Activated naive CD8-positive, alpha-beta T cell treated with anti-CD3 and anti-CD28 coated beads, Interleukin-2, amount 10 ng/mL, durations not matched to agents 7 days and 5 days (primary cell): ENCODE measurements around the gene ZFP64. TPM values are rescaled to one million over a fixed set of nuclear protein-coding genes. Genes with fewer than 3 reads are reported as not detected.
"Not testable (repeated sequence)": the region's sequence is repeated elsewhere in the genome, so short reads cannot be mapped to it uniquely, and the experiment has no call there.

Experiments used
- ATAC-seq: fragments of 150-1000 bp; cut with Tn5 transposase; one replicate; pipeline ENCODE4 v1.10.0; 2021; ENCODE audit warnings: low read depth, moderate library complexity
- POLR2A ChIA-PET: fragments of 350-600 bp; sonication (Branson Sonifier 250); formaldehyde crosslinking; loops from one replicate; lab custom pipeline; 2021; ENCODE audit warnings: antibody characterized with exemption; lab: Charles Lee
- DNase-seq: peaks from one replicate; pipeline ENCODE4 v3.0.0; 2021
- H3K27ac Mint-ChIP-seq: one replicate; pipeline ENCODE4 v1.8.0; 2022; ENCODE audit warnings: mild to moderate bottlenecking, mixed read lengths
- H3K27me3 Mint-ChIP-seq: one replicate; pipeline ENCODE4 v1.8.0; 2022; ENCODE audit warnings: mild to moderate bottlenecking, moderate library complexity, mixed read lengths
- H3K36me3 Mint-ChIP-seq: one replicate; pipeline ENCODE4 v1.8.0; 2021; ENCODE audit warnings: mild to moderate bottlenecking, mixed read lengths
- H3K4me1 Mint-ChIP-seq: one replicate; pipeline ENCODE4 v1.8.0; 2021; ENCODE audit warnings: mixed read lengths
- H3K4me3 Mint-ChIP-seq: one replicate; pipeline ENCODE4 v1.8.0; 2022; ENCODE audit warnings: mild to moderate bottlenecking, moderate library complexity, mixed read lengths
- H3K9me3 Mint-ChIP-seq: one replicate; pipeline ENCODE4 v1.8.0; 2021; ENCODE audit warnings: mixed read lengths
- total RNA-seq, 2 experiments: library from RNA; stranded (reverse); gene quantifications; one replicate each; pipeline ENCODE4 v1.2.3, GENCODE V29; 2021

ZFP64 gene
- total RNA-seq, 2 experiments from 2014 or later: 12.2 to 13.7 TPM

DNA sequence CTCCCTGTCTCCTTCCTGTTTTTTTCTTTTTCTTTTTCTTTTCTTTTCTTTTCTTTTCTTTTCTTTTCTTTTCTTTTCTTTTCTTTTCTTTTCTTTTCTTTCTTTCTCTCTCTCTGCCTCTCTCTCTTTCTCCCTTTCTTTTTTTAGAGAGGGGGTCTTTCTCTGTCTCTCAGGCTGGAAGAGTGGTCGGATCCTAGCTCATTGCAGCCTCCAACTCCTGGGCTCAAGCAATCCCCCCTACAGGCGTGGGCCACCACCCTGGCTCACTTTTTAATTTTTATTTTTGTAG is 1.1 kb upstream of the ZFP64 start:
- H3K27me3 Mint-ChIP-seq, ATAC-seq, H3K36me3 Mint-ChIP-seq, H3K9me3 Mint-ChIP-seq, DNase-seq: not testable (repeated sequence)
- Mint-ChIP-seq H3K27ac (peak overlapping the region; percentile 91), H3K4me3 (peak overlapping the region; percentile 94), H3K4me1 (peaks cover 12% of the 10 kb centered on the region)
- POLR2A ChIA-PET: interaction anchor here (1.5 to 1.7 kb wide), 2 partner anchors 13 to 21 kb away, joined by 5 read pairs; no protein-coding TSS in a partner anchor

DNA sequence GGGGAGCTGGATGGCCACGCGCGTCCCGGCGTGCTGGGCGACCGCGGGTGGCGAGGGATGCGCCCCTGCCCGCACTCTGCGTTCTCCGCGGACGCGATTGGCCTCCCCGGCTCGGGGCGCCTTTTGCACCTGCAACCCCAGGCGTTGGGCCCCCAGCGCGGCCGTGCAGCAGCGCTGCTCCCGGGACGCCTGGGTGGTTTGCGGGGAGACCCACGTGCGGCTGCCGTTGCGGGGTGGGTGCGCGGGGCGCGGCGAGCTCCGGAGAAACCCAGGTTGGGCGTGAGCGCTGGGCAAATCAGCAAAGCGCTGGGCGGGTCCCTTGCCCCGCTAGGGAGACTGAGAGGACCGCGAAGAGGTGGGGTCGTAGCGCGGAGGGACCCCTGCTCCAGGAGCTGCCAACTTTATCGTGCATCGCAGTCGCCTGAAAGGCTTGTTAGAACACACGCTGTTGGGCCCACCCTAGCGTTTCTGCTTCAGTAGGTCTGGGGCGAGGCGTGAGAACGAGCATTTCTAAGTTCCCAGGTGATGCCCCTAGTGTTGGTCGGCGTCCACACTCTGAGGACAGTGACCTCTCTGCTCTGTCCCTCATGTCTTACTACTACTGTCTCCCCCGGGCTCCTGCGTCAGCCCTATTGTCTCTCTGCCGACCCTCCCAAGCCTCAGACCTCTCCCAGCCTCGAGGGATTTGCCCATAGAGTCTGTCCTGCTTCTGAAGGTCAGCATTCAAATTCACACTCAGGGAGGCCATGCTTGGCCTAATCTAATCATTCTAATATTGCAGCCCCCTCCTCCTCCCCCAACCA is 538 bp upstream of the ZFP64 start:
- H3K4me1 Mint-ChIP-seq: peaks cover 12% of the 10 kb centered on the region
- peak overlapping the region; percentile 94 for H3K4me3 Mint-ChIP-seq
- POLR2A ChIA-PET: interaction anchor here (0.7 to 2.2 kb wide), 10 partner anchors 9 to 1393 kb away, joined by 3 to 8 read pairs (median 5); no protein-coding TSS in a partner anchor
- H3K27me3 Mint-ChIP-seq: no peaks in the 10 kb centered on the region
- DNase-seq: peak; percentile 86
- peak; percentile 62 for ATAC-seq
- H3K27ac Mint-ChIP-seq: peak overlapping the region; percentile 91
- no peaks in the 10 kb centered on the region for H3K9me3 Mint-ChIP-seq
- H3K36me3 Mint-ChIP-seq: no peaks in the 10 kb centered on the region

DNA sequence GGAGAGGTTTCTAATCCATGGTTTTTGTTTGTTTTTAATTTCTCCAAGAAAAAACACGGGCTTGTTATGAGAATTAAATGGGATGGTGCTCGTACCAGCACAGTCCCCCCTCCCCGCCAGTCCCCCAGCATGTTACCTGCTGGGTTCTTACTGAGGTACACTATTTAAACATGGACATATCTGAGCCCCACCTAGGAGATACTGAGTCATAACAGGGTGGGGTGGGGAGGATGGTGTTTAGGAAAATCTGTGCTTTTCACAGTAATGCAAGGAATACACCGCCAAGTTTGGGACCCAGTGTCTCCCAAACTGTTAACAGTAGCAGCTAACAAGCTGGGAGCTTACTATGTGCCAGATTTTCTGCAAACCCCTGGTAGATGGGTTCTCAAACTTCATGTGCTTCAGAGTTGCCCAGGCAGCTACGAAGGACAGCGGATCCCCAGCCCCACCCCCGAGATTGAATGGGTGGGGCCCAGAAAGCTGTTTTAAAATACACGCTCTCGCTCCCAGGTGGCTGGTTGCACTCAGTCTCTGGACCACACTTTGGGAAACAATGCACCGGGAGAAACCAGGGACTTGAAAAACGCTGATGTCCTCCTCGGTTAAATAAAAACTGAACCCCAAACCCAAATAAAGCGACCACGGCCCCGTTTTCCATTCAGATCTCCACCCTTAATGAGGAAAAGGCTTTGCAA is 995 bp downstream of the ZFP64 start:
- POLR2A ChIA-PET: interaction anchor here (0.9 to 2.2 kb wide), 6 partner anchors 21 to 1394 kb away, joined by 4 to 8 read pairs (median 5); no protein-coding TSS in a partner anchor
- H3K27me3 Mint-ChIP-seq: no peaks in the 10 kb centered on the region
- ATAC-seq: no peak
- peak overlapping the region; percentile 89 for H3K27ac Mint-ChIP-seq
- peak overlapping the region; percentile 91 for H3K4me3 Mint-ChIP-seq
- peaks cover 5% of the 10 kb centered on the region for H3K36me3 Mint-ChIP-seq
- DNase-seq: peak; percentile 47
- no peaks in the 10 kb centered on the region for H3K9me3 Mint-ChIP-seq
- H3K4me1 Mint-ChIP-seq: peaks cover 12% of the 10 kb centered on the region

DNA sequence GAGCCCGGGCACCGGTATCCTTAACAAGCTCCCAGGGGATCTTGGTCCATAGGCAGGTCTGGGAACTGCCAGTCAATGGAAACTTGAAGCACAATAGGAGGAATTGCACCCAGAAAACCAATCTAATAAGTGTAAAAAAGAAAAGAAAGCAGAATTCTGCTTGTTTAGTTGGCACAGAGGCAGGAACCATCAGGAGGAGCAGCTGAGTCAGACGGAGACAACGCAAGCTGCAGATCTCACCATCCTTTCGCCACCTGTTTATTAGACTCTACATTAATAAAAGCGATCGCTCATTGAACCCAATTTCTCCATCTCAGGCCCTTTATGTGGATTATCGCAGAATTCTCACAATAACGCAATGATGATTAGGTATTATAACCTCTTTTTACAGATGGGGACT is 9.8 kb downstream of the ZFP64 start:
- Mint-ChIP-seq H3K27ac (no peak overlapping the region), H3K36me3 (peaks cover 15% of the 10 kb centered on the region), H3K4me1 (peaks cover 6% of the 10 kb centered on the region), H3K27me3 (no peaks in the 10 kb centered on the region), H3K9me3 (no peaks in the 10 kb centered on the region), H3K4me3 (no peak overlapping the region)
- DNase-seq: no peak
- no peak for ATAC-seq
- POLR2A ChIA-PET: interaction anchor here (1.5 kb wide), 1 partner anchor 10 kb away, joined by 5 read pairs; the partner anchor contains the start of gene ZFP64

DNA sequence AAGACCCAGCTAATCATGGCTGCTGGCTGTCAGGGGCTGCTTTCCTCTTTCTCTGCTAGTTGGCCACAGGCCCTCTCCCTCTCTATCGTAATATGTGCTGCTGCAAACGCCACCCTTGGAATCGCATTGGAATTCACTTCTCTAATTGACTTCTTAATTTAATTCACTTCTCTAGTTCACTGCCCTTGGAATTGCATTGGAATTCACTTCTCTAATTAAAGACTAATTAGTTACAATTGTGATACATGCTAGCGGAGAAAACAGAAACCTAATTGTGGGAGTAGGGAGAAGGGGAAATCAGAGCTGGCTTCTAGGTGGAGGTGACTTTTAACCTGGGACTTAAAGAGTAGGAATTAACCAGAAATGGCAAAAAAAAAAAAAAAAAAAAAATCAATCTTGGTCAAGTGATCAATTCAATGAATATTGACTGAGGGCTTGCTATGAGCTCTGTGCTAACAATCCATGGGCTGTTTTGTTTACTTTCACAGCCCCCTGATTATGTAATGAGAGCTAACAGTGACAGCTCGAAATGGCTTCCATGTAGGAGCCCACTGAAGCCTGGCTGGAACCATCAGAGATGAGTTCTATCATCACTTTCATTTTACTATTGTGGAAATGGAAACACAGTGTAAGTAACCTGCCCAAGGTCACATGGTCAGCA is 11.3 kb downstream of the ZFP64 start:
- H3K4me3 Mint-ChIP-seq: no peak overlapping the region
- no peaks in the 10 kb centered on the region for H3K27me3 Mint-ChIP-seq
- peaks cover 6% of the 10 kb centered on the region for H3K4me1 Mint-ChIP-seq
- DNase-seq (no peak), ATAC-seq (no peak)
- H3K27ac Mint-ChIP-seq: no peak overlapping the region
- POLR2A ChIA-PET: interaction anchor here (0.7 to 2.1 kb wide), 2 partner anchors 12 to 46 kb away, joined by 3 to 5 read pairs; partner anchors contain the start of gene ZFP64
- no peaks in the 10 kb centered on the region for H3K9me3 Mint-ChIP-seq
- H3K36me3 Mint-ChIP-seq: peaks cover 15% of the 10 kb centered on the region

DNA sequence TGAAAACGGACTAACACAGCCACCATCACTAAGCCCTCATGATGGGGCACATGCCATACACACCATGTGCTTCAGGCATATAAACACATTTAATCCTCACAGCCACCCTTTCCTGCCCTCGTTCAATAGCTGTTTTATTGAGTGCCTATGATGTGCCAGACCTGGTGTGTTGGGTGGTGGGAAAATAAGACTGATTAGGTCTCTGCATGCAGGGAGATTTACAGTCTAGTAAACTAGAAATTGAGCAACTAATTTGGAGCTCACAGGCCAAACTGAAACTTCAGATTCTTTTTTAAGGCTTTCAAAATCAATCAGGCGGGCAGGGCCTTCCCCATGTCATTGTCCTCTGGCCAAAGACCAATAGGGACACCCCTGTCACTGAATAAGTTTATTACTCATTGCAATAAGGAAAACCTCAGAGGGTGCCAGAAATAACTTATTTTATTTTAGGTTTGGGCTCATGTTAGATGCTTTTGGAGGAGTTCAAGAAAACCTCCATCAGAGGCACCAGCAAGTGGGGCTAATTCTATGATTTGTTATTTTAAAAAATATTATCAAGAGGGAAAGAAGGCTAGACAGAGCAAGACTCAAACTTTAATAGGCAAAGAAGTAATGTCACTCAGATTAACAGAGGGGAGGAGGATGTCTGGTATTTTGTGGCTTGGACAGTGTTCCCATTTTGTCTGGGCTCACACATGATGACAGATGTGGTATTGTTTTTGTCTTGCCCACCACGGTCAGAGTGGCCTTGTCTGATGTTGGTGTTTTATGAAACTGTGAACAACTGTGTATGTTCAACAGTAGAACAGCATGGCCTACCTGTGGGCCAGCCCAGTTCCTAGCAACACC is 12.0 kb downstream of the ZFP64 start:
- ATAC-seq: no peak
- Mint-ChIP-seq H3K36me3 (peaks cover 15% of the 10 kb centered on the region), H3K27ac (no peak overlapping the region), H3K27me3 (no peaks in the 10 kb centered on the region), H3K9me3 (no peaks in the 10 kb centered on the region), H3K4me1 (peaks cover 6% of the 10 kb centered on the region), H3K4me3 (no peak overlapping the region)
- DNase-seq: no peak
- POLR2A ChIA-PET: interaction anchor here (2.1 kb wide), 1 partner anchor 12 kb away, joined by 5 read pairs; the partner anchor contains the start of gene ZFP64

DNA sequence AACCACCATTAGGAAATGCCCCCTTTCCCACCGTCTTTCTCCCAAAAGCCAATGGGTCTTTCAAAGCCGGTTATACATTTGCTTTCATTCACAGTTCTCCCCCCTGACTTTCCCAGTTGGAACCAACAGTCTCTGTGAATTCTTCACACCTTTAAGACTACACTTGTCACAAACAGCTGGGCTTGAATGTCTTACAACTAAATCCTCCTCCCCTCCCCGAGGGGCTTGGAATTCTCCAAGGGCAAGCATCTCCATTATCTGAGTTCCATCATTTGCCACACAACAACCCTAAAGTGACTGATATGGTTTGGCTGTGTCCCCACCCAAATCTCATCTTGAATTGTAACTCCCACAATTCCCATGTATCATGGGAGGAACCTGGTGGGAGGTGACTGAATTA is 12.9 kb downstream of the ZFP64 start:
- Mint-ChIP-seq H3K27ac (no peak overlapping the region), H3K4me1 (peaks cover 6% of the 10 kb centered on the region), H3K9me3 (no peaks in the 10 kb centered on the region), H3K27me3 (no peaks in the 10 kb centered on the region), H3K36me3 (peaks cover 10% of the 10 kb centered on the region), H3K4me3 (no peak overlapping the region)
- ATAC-seq: no peak
- DNase-seq: no peak
- POLR2A ChIA-PET: interaction anchor here (2.1 kb wide), 1 partner anchor 13 kb away, joined by 5 read pairs; the partner anchor contains the start of gene ZFP64

DNA sequence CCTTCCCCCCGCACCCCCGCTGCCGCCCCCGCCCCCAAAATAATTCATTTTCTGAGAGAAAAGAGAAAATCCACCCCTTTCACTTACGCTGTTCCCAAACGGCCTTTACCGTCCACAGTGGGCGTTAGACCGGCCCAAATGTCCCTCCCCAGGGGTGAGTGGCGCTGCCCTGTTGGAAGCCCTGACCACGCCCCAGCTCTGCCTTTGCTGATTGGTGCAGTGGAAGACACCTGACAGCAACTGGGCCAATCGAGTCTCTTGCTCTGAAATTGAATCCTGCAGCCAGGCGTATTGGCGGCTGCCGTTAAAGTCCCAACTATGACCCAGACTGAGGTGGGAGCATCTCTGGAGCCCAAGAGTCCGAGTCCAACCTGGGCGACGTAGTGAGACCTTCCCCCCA is 15.7 kb downstream of the ZFP64 start:
- H3K4me3 Mint-ChIP-seq: no peak overlapping the region
- POLR2A ChIA-PET: no interaction called here
- no peaks in the 10 kb centered on the region for H3K27me3 Mint-ChIP-seq
- DNase-seq (no peak), ATAC-seq (no peak)
- H3K36me3 Mint-ChIP-seq: peaks cover 17% of the 10 kb centered on the region
- H3K27ac Mint-ChIP-seq: no peak overlapping the region
- H3K4me1 Mint-ChIP-seq: peaks cover 7% of the 10 kb centered on the region
- no peaks in the 10 kb centered on the region for H3K9me3 Mint-ChIP-seq

DNA sequence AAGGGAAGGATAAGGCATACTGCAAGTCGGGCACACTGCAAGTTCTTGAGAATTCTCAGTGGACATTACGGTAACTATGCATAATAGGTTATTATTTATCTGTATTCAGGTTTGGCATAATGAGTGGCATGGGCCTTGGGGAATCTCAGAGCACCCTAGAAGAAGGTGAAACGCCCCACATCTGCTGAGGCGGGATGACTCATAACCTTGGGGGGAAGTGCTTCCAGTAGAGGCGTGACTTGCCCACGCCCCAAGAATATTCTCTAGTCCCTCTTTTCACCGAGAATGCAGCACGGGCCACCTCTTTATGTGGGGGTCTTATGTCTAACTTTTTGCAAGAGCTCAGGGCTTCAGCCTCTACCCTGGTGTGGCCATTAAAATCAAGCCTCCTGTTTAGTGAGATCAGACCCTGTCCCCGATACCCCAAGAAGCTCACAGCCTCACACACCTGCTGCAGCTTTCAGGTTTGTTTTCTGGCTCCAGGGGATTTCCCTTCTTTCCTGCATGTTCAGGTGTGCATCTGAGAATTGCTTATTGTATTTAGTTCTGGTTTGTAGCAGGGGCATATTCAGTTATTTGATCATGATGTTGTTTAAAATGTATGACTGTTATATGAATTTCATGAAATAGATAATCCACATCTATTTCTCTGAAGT is 19.1 kb downstream of the ZFP64 start:
- Mint-ChIP-seq H3K27ac (no peak overlapping the region), H3K4me3 (no peak overlapping the region), H3K9me3 (no peaks in the 10 kb centered on the region), H3K4me1 (peaks cover 5% of the 10 kb centered on the region), H3K27me3 (no peaks in the 10 kb centered on the region), H3K36me3 (peaks cover 17% of the 10 kb centered on the region)
- POLR2A ChIA-PET: no interaction called here
- DNase-seq (no peak), ATAC-seq (no peak)

DNA sequence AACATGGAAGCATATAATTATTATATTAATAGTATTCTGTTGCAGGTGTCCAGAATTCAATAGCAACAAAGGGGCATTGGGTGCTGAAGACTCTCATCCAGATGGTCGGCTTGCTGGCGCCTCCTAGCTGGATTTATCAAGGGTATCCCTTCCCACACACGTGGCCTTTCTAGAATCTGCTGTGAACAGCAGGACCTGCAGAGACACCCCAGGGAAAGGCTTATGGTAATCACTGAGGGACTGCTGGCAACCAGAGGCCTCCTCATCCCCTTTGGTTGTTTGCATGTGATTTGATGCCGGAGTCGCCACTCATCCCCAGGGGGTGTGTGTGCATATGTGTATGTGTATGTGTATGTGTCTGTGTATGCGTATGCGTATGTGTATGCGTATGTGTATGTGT is 20.6 kb downstream of the ZFP64 start:
- Mint-ChIP-seq H3K9me3 (no peaks in the 10 kb centered on the region), H3K36me3 (peaks cover 21% of the 10 kb centered on the region), H3K27ac (no peak overlapping the region), H3K4me1 (peaks cover 5% of the 10 kb centered on the region), H3K27me3 (no peaks in the 10 kb centered on the region), H3K4me3 (no peak overlapping the region)
- POLR2A ChIA-PET: no interaction called here
- DNase-seq (no peak), ATAC-seq (no peak)

DNA sequence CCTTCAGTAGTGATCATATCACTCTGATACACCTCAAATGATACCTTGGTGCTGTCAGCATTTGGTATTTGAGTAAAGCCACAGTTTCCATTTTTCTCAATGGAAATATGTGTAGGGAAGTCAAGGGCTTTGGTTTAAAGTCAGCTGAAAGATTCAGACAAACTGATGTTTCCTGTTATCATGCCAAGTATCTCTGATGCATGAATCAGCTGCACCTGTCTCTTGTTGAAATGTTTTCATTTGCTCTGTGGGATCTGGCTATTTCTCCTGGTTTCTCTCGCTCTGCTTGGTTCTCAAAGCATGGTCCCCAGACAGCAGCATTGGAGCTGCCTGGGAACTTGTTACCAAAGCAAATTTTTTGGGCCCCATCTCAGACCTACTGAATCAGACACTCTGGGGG is 23.5 kb downstream of the ZFP64 start:
- Mint-ChIP-seq H3K4me1 (peaks cover 5% of the 10 kb centered on the region), H3K4me3 (no peak overlapping the region), H3K27ac (no peak overlapping the region), H3K9me3 (no peaks in the 10 kb centered on the region), H3K27me3 (no peaks in the 10 kb centered on the region), H3K36me3 (peaks cover 24% of the 10 kb centered on the region)
- DNase-seq (no peak), ATAC-seq (no peak)
- POLR2A ChIA-PET: no interaction called here

DNA sequence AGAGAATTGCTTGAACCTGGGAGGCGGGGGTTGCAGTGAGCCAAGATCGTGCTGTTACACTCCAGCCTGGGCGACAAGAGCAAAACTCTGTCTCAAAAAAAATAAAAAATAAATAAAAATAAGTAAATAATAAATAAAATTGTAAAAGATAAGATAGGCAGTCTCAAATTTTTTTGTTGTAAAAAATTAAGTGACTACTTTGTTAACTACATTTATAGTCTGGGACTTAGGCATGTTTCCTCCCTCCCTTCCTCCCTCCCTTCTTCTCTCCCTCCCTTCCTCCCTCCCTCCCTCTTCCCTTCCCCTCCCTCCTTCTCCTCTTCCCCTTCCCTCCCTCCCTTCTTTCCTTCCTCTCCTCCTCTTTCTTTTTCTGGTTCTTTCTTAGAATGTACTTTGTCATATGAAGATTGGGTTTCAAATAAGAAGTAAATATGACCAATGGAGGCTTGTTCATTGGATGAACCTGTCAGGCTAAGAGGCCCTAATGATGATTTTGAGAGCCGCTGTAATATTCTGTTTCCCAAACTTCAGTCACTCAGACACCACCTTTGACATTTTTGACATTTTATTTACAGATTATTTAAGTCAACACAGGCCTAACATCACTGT is 24.2 kb downstream of the ZFP64 start:
- Mint-ChIP-seq H3K27me3 (no peaks in the 10 kb centered on the region), H3K36me3 (peaks cover 23% of the 10 kb centered on the region), H3K4me1 (peaks cover 5% of the 10 kb centered on the region), H3K9me3 (no peaks in the 10 kb centered on the region), H3K27ac (no peak overlapping the region), H3K4me3 (no peak overlapping the region)
- DNase-seq (no peak), ATAC-seq (no peak)
- POLR2A ChIA-PET: no interaction called here
